Measurements from ENCODE around the gene XYLT1.

DNA sequence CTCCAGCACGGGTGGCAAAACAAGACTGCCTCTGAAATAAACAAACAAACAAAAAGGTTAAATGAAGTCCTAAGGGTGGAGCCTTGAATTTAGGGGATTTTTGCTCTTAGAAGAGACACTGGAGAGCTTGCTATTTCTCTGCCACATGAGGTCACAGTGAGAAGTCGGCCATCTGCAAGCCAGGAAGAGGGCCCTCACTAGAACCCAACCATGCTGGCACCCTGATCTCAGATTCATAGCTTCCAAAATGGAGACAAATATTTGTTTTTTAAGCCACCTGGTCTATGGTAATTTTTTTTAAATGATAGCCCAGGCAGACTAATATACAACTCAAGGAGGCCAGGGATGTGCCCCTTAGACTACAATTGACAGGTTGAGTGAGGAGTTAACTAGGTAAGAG is 255.5 kb downstream of the XYLT1 start:
- TF ChIP-seq, protein P1, sequence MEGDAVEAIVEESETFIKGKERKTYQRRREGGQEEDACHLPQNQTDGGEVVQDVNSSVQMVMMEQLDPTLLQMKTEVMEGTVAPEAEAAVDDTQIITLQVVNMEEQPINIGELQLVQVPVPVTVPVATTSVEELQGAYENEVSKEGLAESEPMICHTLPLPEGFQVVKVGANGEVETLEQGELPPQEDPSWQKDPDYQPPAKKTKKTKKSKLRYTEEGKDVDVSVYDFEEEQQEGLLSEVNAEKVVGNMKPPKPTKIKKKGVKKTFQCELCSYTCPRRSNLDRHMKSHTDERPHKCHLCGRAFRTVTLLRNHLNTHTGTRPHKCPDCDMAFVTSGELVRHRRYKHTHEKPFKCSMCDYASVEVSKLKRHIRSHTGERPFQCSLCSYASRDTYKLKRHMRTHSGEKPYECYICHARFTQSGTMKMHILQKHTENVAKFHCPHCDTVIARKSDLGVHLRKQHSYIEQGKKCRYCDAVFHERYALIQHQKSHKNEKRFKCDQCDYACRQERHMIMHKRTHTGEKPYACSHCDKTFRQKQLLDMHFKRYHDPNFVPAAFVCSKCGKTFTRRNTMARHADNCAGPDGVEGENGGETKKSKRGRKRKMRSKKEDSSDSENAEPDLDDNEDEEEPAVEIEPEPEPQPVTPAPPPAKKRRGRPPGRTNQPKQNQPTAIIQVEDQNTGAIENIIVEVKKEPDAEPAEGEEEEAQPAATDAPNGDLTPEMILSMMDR (optimal IDR thresholded peaks at IDR 0.05 in 1 of 3, IDR thresholded peaks at IDR 0.05 in 1 of 3, conservative IDR thresholded peaks at IDR 0.05 in 1 of 3; ENCODE audit: extremely low read depth in 1 of 3, insufficient read depth in 2 of 3, low read length in 3 of 3): no peak
- no peak for TF ChIP-seq EZH2 (IDR thresholded peaks at IDR 0.05; ENCODE audit: low read length)
